HG02938 (cell line): ENCODE data around the gene BCR.

Experiments
- ATAC-seq: cut with Tn5 transposase; IDR thresholded peaks from one replicate; pipeline ENCODE4 v1.9.1; 2021; ENCODE audit warnings: mild to moderate bottlenecking, moderate library complexity; ENCODE audit not compliant: unreplicated experiment

BCR gene

DNA sequence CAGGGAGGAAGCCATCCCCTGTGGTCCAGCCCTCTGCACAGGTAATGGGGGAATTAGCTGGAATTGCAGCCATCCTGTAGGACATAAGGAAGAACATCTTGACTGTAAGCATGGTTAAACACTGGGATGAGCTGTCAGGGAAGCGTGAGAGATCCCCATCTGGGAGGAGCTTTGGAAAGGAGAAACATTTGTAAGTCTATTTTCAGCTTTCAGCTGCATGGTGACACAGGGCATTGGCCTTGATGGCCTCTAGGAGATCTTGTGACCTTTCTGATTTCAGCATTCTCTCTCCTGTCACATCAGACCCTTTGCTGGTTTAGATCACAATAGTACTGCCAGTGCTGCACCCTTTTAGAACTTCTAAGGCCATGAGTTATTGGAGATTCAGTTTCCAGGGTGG lies 47.1 kb downstream of the BCR start:
- ATAC-seq = no peak

DNA sequence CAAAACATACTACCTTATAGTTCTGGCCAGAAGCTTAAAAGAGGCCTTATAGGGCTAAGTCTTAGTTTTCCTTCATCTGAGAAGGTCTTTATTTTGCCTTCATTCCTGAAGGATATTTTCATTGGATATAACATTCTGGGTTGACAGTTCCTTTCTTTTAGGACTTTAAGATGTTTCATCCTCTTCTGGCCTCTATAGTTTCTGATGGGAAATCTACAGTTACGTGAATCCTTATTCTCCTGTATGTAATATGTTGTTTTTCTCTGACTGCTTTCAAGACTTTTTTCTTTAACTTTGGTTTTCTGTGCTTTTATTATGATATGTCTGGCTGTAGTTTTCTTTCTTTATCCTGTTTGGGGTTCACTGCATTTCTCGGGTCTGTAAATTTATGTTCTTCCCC lies 48.2 kb downstream of the BCR start:
- no peak for ATAC-seq

DNA sequence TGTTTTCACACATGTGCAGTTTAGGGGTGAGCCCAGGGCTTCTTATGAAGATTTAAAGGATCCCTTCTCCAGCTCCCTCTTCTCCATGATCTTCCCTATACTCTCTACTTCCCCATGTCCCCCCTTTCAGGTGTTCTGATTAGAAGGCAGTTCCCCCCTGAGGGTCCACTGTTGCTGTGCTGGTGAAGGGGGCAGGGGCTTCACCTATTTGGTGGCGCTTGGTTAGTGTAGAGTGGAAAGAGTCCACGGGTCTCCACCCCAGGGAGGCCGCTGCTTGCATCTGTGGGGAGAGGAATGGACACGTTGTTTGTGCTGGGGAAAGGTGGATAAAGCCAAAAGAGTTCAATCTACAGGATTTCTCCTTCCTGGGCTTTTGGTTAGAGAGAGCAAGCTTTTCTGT lies 49.3 kb downstream of the BCR start:
- ATAC-seq = no peak

DNA sequence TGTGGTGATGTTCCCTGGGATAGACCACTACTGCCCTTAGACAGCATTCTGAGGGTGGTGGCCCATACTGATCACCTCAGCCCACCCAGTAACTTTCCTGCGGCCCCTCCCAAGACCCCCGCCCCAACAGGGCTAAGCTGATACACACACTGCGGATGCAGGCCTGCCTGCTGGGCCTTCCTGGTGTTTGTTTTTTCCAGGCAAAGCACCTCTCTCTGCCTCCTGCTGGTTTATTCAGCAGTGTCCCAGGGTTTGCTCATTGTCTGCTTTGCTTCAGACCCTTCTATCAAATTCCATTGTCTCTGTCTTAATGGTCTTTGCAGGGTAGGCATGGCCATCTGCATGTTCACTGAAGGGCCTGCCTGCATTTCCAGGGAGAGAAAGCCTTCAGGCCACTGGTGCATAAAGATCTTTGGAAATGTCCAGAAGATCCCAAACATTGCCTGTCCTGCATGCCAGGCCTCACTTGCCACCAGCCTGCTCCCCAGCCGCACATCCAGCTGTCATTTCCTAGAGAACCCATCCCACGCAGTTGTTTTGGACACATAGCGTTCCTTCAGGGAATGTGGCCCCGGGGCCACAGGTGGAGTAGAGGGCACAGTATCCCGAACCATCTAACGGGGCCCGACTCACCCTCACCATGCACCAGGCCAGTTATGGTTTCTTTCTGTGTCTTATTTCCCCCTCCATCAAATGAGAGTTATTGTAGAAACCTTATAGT lies 50.2 kb downstream of the BCR start:
- ATAC-seq = no peak

DNA sequence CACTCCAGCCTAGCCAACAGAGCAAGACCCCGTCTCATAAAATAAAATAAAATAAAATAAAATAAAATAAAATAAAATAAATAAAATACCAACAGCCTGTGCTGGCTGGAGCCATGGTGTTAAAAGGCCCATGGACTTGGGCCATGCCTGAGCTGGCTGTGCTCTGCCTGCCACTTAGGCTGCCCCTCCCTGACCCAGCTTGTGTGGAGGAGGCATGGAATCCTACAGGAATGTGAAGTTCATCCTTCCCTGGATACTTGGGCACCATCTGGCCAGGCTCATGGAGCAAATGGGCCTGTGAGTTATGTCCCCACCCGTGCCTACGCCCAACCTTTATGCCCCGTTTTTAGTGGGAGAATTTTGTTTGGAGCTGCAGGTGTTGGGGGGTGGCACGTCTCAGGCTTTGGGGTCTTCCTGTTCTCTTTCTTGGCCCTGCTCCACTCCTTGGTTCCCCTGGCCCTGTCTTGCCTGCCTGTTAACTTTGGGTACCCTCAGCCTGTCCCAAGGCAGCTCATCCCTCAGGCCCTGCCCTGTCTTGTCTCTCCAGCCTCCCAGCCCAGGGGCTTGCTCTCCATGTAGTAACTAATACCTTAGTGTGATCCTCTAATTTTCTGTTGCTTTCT lies 51.3 kb downstream of the BCR start:
- ATAC-seq = no peak

DNA sequence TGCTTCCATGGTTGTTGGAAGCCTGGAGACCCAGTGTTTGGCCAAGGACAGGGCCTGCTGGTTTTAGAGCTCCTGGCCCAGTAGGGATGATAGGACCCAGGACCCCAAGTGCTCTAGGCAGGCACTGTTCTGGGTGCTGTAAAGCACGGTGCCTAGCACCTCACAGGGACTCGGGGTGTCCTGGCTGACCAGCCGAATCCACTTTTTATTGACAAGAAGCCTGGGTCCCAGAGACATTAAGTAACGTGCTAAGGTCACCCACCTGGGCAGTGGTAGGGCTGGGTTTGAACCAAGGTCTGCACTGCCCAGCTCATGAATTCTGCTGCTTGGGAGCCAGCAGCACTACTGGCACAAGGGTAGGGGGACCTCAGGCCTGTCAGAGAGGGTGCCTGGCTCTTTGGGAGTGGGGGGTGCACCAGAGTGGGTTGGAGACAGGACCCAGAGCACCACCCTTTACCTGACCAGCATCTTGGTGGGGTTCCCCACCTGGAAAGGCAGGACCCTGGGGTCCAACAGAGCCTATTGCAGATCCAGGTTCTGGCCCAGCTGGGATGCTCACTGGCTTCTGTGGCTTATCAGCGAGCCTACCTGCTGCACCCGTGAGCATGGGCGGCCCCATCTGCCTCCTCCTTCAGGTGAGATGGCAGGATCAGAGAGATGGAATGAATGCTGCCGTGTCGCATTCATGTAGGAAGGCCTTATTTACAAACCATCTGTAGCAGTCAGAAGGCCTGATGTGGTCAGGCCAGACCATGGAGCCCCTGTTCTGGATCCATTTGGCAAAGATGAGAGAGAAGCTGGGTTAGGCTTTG lies 52.0 kb downstream of the BCR start:
- ATAC-seq = no peak

DNA sequence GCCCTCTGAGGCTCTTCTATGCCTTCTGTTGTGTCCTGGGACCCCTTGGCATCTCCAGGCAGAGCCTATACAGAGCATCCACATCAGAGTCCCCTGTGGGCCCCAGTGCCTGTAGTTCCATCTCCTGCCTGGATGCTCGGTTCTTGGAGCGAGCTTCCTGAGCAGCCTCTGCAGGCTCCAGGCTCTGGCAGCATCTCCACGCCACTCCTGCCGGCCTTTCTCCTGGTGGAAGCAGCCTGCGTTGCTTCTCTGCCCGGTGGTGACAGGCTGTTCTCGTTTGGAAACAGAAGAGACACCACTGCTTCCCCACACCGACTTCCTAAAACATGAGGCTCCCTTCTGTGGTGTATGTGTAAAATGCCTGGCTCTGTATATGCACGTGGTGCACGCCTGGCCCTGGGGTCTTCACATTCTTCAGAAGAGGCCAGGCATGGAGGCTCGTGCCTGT lies 52.8 kb downstream of the BCR start:
- ATAC-seq = no peak

DNA sequence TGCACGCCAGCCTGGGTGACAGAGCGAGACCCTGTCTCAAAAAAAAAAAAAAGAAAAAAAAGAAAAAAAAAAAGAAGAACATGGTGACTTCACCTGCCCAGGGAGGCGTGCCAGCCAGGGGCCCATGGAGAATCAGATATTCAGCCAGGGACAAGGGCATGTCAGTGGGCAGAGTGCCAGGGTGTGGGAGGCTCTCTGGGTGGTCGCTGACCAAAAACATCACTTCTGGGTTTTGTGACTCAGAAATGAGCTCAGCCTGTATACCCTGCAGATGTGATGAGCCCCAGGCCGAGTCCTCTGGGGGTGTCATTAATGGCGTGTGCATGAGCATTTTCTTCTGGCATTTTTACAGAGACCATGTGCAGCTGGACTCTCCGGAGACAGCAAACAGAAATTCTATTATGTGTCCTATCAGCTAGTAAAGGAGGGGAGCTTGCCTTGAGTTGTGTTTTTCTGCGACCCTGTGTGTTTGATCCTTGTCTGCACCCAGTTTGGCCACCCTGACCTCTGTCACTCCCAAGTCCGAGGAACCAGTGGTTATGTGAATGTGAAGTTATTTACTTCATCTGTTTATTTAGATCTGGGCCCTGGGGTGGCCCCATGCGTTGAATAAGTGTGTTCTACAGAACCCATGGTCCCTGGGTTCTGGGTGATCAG lies 53.6 kb downstream of the BCR start:
- no peak for ATAC-seq

DNA sequence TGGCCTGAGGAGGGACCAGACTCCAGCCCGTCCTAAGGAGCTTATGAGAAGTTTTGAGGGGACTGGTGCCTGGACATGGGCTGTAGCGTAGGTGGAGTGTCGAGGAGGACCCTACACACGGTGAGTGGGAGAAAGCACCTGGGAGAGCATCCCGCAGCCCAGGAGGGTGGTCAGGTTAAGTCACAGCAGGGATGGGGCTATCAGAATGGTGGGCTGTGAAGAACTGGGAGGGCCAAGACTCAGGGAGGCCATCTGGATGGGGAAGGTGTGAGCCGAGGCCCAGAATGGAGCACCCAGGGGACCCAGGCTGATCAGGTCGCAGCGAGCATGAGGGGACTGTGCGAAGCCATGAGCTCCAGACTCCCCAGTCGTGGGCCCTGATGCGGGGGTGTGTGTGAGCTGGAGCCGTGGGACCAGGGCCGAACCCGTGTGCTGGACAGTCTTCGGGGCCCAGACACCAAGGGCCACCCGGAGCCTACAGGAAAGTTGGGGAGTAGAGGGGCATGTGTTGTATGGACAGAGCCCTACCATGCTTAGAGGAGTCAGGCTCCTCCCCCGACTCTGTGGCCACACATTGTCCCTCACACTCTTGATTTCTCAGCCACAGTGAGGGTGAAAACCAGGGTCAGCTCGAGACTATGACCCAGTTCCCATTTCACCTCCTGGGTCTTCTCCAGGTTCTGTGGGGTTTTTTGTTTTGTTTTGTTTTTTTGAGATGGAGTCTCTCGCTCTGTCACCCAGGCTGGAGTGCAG lies 54.3 kb downstream of the BCR start:
- ATAC-seq = no peak

DNA sequence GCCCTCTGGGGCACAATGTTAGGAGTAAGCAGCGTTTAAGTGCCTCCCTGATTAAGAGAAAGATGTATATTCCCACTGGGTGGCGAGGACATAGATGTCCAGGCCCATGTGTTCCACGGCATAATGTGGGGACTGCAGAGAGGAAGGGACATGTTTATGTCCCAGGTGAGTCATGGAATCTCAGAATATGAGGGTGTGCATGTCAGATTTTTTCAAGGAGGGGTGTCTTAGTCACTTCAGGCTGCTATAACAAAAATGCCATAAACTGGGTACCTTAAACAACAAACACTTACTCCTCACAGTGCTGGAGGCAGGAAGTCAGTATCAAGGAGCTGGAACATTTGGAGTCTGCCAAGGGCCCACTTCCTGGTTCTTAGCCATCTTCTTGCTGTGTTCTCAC lies 55.1 kb downstream of the BCR start:
- no peak for ATAC-seq

DNA sequence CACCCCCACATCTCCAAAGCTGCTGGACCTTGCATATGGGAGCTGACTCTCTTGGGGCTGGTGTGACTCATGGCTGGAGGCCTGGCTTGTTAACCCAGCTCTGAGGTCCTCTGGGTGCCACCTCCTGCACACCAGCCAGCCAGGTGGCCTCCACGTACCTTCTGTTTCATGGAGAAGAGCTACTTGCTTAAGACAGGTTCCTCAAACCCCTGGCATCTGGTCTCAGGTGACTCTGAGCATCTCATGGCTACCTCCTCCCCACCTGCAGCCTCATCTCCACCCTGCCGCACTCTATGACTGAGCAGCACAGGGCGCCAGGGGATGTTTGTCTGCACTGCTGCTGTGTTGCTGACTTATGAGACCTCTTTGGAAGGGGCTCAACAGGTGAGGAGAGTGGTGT lies 55.7 kb downstream of the BCR start:
- no peak for ATAC-seq

DNA sequence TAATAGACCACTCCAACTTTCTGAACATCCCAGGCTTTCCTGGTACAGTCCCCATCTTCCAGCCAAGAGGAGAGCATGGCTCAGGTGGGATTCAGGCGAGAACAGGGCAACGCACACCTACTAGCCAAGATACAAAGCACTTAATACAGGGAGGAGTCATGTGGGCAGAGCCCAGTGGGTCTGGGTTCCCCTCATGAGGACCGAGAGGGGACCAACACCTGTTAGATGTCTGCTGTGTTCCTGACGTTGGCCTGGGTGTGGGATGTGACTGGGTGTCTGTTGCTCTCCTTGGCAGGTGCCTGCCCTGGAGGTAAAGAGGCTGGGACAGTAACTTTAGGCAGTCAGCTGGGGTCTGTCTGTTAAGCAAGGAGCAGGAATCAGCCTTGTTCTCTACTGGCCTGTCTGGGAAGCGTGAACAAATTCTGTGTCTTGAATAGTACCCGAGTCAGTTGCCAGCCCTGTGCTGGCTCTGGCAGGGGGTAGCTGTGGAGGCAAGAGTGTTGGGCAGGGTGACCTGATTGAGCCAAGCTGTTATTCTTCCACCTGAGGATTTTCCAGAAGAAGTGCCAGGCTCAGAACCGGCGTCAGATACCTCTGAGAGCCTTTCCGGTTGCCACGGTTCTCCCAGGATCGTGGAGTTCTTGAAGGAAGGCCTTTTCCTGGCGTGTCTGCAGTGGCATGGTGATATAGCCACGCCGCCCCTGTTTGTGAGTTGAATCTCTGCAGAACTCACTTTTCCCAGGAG lies 56.3 kb downstream of the BCR start:
- ATAC-seq = no peak

DNA sequence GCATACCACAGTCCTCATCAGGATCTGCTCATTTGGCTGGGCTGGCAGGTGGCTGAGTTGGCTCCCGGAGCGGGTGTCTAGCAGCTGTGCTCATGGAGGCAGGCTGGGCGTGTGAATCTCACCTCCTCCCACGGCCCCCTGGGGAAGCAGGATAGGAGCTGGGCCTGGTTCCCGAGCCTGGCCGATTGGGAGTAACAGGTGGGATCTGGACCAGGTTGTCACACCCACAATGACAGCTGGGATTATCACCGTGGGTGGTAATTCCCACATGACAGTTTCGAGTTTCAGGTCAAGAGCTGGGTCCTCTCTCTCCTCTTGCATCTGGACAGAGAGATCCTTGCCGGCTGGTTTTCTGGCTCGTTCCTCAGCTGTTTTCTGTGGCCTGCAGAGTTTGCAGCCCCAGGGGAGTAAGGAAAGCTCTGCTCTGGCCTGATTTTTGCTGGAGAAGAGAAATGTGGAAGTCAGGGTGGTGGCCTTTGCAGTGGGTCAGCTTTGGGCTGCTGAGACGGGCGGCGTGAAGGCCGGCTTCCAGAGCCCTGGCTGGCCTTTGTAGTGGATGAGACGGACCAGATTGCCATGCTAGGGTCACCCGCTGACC lies 57.0 kb downstream of the BCR start:
- ATAC-seq = no peak

DNA sequence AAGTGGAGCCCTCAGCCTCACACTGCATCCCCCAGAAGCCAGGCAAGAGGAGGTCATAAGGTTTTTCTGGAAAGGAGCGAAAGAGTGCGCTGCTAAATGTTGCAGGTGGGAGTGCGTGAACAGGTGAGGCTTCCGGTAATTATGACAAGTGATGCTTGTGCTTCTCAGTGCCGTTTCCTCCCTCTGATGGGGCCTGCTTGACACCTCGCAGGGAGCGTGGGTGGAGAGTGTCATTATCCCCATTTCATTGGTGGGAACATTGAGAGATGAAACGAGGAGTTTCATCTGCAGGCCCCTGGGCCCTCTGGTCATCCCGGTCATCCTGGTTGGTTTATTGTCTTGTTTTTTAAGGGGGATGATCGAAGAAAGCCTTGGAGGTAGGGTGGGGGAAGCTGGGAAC lies 57.5 kb downstream of the BCR start:
- ATAC-seq = no peak

DNA sequence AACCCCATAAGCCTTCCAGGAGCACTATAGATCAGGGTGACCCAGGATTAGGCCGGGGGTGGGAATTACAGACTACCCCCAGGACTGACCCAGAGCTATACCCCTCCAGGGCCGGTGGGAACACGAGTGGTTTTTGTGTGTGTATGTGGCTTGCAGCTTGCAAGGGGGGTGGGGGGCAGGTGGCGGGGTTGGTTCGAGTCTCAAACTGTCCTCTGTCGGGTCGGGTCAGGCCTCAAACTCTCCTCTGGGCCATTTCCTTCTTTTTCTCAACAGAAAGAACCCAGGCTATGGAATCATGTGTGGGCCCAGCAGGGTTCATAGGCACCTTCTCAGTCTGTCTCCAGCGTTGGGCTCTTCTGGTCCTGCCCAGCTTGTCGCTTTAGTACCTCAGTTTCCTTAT lies 58.4 kb downstream of the BCR start:
- ATAC-seq = no peak

DNA sequence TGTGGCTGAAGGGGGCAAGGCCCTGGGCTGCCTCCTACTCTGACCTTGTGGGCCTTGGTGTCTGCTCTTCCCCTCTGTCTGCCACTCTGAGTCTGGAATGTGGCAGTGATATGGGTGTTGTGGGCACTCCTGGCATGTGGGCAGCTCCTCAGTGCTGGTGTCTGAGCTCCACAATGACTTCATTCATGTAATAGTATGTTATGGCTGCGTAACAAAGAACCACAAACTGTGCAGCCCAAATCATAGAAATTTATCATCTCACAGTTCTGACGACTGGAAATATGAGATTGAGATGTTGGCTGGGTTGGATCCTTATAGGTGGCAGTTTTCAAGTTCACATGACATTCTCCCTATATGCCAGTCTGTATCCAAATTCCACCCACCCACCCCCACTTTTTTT lies 59.1 kb downstream of the BCR start:
- ATAC-seq = no peak

DNA sequence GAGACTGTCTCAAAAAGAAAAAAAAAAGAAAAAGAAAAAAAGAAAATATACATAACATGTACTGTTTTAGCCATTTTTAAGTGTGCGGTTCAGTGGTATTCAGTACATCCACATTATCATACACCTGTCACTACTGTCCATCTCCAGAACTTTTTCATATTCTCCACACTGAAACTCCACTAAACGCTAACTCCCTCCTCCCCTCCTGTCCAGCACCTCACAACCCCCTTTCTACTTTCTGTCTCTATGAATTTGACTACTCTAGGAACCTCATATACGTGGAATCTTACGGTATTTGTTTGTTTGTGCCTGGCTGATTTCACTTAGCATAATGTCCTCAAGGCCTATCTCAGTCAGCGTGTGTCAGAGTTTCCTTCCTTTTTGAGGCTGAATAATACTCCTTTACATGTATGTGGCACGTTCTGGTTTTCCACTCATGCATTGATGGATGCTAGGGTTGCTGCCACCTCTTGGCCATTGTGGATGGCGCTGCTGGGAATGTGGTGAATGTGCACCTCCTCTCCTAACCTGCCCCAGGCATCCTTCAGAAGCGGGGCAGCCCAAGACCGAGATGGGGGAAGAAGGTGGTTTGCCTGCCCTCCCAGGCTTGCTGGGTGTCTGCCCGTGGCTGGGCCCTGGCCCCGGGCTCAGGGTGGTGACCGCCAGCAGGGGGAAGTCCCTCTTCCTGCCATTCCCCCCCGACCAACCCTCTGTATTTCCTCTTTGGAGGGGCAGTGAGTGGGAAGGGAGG lies 60.5 kb downstream of the BCR start:
- no peak for ATAC-seq

DNA sequence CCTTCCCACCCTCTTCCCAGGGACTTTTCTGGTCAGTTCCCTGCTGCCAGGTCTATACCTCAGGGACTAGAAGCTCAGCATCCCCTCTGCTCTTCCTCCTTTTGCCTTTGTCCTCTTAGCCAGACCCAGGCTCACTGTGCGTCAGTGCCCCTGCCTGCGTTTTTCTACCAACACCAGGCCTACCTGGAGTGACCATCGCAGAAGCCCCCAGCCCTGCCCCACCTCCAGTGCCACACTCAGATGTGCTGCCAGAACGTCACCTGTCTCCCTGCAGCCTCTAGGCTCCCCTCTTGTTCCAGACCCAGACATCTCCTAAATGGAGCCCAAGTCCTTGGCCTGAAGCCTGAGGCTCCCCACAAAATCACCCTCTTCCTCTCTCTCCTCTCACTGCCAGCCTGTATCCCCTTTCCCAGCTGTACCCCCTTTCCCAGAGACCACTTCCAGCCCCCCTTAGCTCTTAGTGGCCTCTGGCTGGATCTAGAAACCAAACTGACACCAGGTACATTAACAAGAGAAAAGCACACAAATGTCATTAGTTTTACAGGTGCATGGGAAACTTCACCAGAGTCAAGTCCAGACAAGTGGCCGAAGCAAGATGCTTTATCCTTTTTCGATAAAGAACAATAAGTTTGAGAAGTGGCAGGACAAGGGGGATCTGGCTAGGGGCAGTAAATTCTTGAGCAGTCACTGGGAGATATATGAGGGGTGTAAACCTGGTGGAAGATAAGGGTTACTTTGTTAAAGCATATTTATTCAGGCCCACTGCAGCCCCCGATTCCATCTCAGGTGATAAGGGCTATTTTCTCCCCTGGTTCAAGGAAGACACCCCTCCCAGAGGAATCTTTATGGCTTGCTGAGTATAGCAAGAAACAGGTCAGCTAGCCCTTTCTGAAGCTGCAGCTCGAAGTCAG lies 61.5 kb downstream of the BCR start:
- ATAC-seq = no peak
